HepG2 (cell line): Measurements from ENCODE around the gene PLSCR5. TPM values are rescaled to one million over a fixed set of nuclear protein-coding genes. Genes with fewer than 3 reads are reported as not detected.

Experiments used
- AGO1 ChIP-seq: fragments of 200-400 bp; formaldehyde crosslinking; IDR thresholded peaks from 2 replicates; pipeline ENCODE4 v1.6.1; 2017; ENCODE audit warnings: mild to moderate bottlenecking, low read depth, low read length, moderate library complexity; ENCODE audit not compliant: poor library complexity, severe bottlenecking
- EHMT2 ChIP-seq: fragments of 200-600 bp; sonication (generic); IDR thresholded peaks from 2 replicates; pipeline ENCODE4 v1.7.0; 2017; ENCODE audit warnings: antibody characterized with exemption, low read depth, low read length, borderline replicate concordance
- KLF16 ChIP-seq, 2 experiments: sonication (generic) in 1 of 2; formaldehyde crosslinking in 1 of 2; IDR thresholded peaks; 2 replicates each; pipeline versions ENCODE4 v1.6.1 to v1.8.0; 2016 to 2023; ENCODE audit warnings: missing genetic modification reagents in 2 of 2, missing compliant biosample characterization in 1 of 2
- POLR2AphosphoS5 ChIP-seq: IDR thresholded peaks from 2 replicates; pipeline ENCODE4 v1.6.1; 2012; ENCODE audit warnings: low read depth, low read length
- RBAK ChIP-seq: sonication (generic); formaldehyde crosslinking; IDR thresholded peaks from 2 replicates; pipeline ENCODE4 v1.5.1; 2020; ENCODE audit warnings: mild to moderate bottlenecking, missing genetic modification reagents
- REPIN1 ChIP-seq: sonication (generic); formaldehyde crosslinking; IDR thresholded peaks from 2 replicates; pipeline ENCODE4 v1.8.0; 2022; ENCODE audit warnings: missing genetic modification reagents, low read depth, mild to moderate bottlenecking, borderline replicate concordance
- SOX13 ChIP-seq, 3 experiments: fragments of 450-650 bp in 1 of 3; sonication (generic) in 1 of 3; formaldehyde crosslinking in 1 of 3; IDR thresholded peaks in 2 of 3; conservative IDR thresholded peaks in 1 of 3; 2 replicates each; pipeline versions ENCODE4 v1.5.0 to v1.6.1; 2016 to 2020; ENCODE audit warnings: antibody characterized with exemption in 1 of 3, mild to moderate bottlenecking in 1 of 3, missing compliant biosample characterization in 1 of 3, missing genetic modification reagents in 1 of 3, moderate library complexity in 1 of 3
- SRF ChIP-seq: IDR thresholded peaks from 2 replicates; pipeline ENCODE4 v1.6.1; 2011; ENCODE audit warnings: mild to moderate bottlenecking, low read depth, low read length, moderate library complexity
- TP53 ChIP-seq: sonication (generic); formaldehyde crosslinking; conservative IDR thresholded peaks from 2 replicates; pipeline ENCODE4 v1.4.0; 2020; ENCODE audit warnings: missing genetic modification reagents
- ZEB1 ChIP-seq: IDR thresholded peaks from 2 replicates; pipeline ENCODE4 v1.6.1; 2012; ENCODE audit warnings: mild to moderate bottlenecking, low read depth, inconsistent platforms; ENCODE audit not compliant: insufficient replicate concordance
- ZFP82 ChIP-seq: sonication (generic); formaldehyde crosslinking; IDR thresholded peaks from 2 replicates; pipeline ENCODE4 v1.5.1; 2020; ENCODE audit warnings: mild to moderate bottlenecking, missing genetic modification reagents, borderline replicate concordance
- ZNF343 ChIP-seq: sonication (generic); formaldehyde crosslinking; IDR thresholded peaks from 2 replicates; pipeline ENCODE4 v1.4.0; 2020; ENCODE audit warnings: mild to moderate bottlenecking, missing genetic modification reagents
- ZNF572 ChIP-seq: sonication (generic); formaldehyde crosslinking; IDR thresholded peaks from 2 replicates; pipeline ENCODE4 v1.5.1; 2020; ENCODE audit warnings: mild to moderate bottlenecking, missing genetic modification reagents
- ZNF589 ChIP-seq: sonication (generic); formaldehyde crosslinking; conservative IDR thresholded peaks from 2 replicates; pipeline ENCODE4 v1.8.0; 2022; ENCODE audit warnings: mild to moderate bottlenecking, moderate library complexity, missing genetic modification reagents
- ZNF772 ChIP-seq: sonication (generic); formaldehyde crosslinking; IDR thresholded peaks from 2 replicates; pipeline ENCODE4 v1.5.0; 2020; ENCODE audit warnings: mild to moderate bottlenecking, missing genetic modification reagents
- polyA plus RNA-seq, 8 experiments: library from polyadenylated mRNA; depleted of rRNA in 3 of 8; stranded (reverse) in 7 of 8; unstranded in 1 of 8; fragments of >200 nt; fragmentation: Illumina TruSeq in 4 of 8; extraction: Trizol in 4 of 8; gene quantifications; 2 replicates each; pipeline versions ENCODE4 v1.2.1 to v1.2.3, GENCODE V29; 2011 to 2016; ENCODE audit warnings: low read depth in 4 of 8, missing spikeins in 1 of 8, mixed read lengths in 1 of 8; ENCODE audit not compliant: insufficient read depth in 1 of 8
- total RNA-seq, 5 experiments: library from RNA; depleted of rRNA; stranded (reverse); fragments of >200 nt; fragmentation: Illumina TruSeq; extraction: Trizol; gene quantifications; 2 replicates each; pipeline ENCODE4 v1.2.3, GENCODE V29; 2016; ENCODE audit warnings: low read depth in 1 of 5
- TF ChIP-seq, protein P1 (sequence below): IDR thresholded peaks from 2 replicates; pipeline ENCODE4 v1.4.0; 2020; ENCODE audit warnings: mild to moderate bottlenecking, missing genetic modification reagents
- TF ChIP-seq, protein P2 (sequence below): sonication (generic); formaldehyde crosslinking; IDR thresholded peaks from 2 replicates; pipeline ENCODE4 v1.4.0; 2020; ENCODE audit warnings: mild to moderate bottlenecking, missing genetic modification reagents
- TF ChIP-seq, protein P3 (sequence below): sonication (generic); IDR thresholded peaks from 2 replicates; pipeline ENCODE4 v1.6.1; 2016; ENCODE audit warnings: low read depth, borderline replicate concordance
- TF ChIP-seq, protein P4 (sequence below): sonication (generic); formaldehyde crosslinking; IDR thresholded peaks from 2 replicates; pipeline ENCODE4 v1.4.0; 2020; ENCODE audit warnings: mild to moderate bottlenecking, missing genetic modification reagents
- TF ChIP-seq, protein P5 (sequence below): sonication (generic); formaldehyde crosslinking; IDR thresholded peaks from 2 replicates; pipeline ENCODE4 v1.5.0; 2020; ENCODE audit warnings: mild to moderate bottlenecking, missing genetic modification reagents, borderline replicate concordance

The PLSCR5 gene
- total and polyA plus RNA-seq, 2 of the 13 experiments (the other 11 are each of a cell fraction or from before 2014, with no cell fraction given) = 0.50 TPM; not detected in 1

DNA sequence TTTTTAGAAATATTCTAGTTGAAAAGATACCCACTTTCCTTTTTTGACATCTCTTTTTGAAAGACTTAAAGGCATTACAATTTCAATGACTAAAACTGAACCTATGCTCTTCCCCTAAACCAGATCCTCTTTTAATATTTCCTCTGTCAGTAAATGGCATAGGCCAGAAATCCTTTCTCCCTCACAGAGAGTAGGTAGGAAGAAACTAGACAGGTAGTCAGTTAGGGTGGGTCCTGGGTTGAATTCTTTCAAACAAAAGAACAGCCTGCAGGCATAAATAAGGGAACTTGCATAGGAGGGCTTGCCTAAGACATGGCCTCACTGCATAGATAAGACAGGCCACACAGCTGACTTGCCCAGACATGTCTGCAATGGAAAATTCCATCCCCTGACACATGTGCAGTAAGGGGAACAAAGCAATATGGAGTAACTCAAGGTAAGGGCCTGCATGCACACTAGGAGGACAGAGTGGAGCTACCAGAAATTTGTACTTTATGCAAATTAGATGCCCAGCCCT, 23.1 kb downstream of the PLSCR5 start (continued):
- TF ChIP-seq, protein P1, sequence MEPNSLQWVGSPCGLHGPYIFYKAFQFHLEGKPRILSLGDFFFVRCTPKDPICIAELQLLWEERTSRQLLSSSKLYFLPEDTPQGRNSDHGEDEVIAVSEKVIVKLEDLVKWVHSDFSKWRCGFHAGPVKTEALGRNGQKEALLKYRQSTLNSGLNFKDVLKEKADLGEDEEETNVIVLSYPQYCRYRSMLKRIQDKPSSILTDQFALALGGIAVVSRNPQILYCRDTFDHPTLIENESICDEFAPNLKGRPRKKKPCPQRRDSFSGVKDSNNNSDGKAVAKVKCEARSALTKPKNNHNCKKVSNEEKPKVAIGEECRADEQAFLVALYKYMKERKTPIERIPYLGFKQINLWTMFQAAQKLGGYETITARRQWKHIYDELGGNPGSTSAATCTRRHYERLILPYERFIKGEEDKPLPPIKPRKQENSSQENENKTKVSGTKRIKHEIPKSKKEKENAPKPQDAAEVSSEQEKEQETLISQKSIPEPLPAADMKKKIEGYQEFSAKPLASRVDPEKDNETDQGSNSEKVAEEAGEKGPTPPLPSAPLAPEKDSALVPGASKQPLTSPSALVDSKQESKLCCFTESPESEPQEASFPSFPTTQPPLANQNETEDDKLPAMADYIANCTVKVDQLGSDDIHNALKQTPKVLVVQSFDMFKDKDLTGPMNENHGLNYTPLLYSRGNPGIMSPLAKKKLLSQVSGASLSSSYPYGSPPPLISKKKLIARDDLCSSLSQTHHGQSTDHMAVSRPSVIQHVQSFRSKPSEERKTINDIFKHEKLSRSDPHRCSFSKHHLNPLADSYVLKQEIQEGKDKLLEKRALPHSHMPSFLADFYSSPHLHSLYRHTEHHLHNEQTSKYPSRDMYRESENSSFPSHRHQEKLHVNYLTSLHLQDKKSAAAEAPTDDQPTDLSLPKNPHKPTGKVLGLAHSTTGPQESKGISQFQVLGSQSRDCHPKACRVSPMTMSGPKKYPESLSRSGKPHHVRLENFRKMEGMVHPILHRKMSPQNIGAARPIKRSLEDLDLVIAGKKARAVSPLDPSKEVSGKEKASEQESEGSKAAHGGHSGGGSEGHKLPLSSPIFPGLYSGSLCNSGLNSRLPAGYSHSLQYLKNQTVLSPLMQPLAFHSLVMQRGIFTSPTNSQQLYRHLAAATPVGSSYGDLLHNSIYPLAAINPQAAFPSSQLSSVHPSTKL (CRISPR knock-in tag) = 0 out of 2 replicates have a peak, but pooled peaks have one; percentile 10
- TF ChIP-seq AGO1 (no peak), ZNF772 (CRISPR knock-in tag) (no peak), ZNF589 (CRISPR knock-in tag) (no peak), SOX13 (IDR thresholded peaks at IDR 0.05) (no peak), SOX13 (CRISPR knock-in tag; conservative IDR thresholded peaks at IDR 0.05 in 1 of 2, IDR thresholded peaks at IDR 0.05 in 1 of 2) (peak in 1 of 2 experiments; percentile 62; a peak in 2 of 4 replicates), REPIN1 (no peak), SRF (no peak), EHMT2 (no peak), RBAK (CRISPR knock-in tag) (no peak), ZEB1 (no peak), TP53 (CRISPR knock-in tag) (peak; percentile 100), ZNF572 (no peak), ZFP82 (CRISPR knock-in tag) (no peak), KLF16 (CRISPR knock-in tag; IDR thresholded peaks at IDR 0.05) (no peak), ZNF343 (no peak), POLR2AphosphoS5 (no peak)
- TF ChIP-seq, protein P2, sequence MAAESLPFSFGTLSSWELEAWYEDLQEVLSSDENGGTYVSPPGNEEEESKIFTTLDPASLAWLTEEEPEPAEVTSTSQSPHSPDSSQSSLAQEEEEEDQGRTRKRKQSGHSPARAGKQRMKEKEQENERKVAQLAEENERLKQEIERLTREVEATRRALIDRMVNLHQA = no peak
- TF ChIP-seq, protein P3, sequence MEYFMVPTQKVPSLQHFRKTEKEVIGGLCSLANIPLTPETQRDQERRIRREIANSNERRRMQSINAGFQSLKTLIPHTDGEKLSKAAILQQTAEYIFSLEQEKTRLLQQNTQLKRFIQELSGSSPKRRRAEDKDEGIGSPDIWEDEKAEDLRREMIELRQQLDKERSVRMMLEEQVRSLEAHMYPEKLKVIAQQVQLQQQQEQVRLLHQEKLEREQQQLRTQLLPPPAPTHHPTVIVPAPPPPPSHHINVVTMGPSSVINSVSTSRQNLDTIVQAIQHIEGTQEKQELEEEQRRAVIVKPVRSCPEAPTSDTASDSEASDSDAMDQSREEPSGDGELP = peak; percentile 42
- TF ChIP-seq, protein P4, sequence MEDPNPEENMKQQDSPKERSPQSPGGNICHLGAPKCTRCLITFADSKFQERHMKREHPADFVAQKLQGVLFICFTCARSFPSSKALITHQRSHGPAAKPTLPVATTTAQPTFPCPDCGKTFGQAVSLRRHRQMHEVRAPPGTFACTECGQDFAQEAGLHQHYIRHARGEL (CRISPR knock-in tag) = no peak
- TF ChIP-seq, protein P5, sequence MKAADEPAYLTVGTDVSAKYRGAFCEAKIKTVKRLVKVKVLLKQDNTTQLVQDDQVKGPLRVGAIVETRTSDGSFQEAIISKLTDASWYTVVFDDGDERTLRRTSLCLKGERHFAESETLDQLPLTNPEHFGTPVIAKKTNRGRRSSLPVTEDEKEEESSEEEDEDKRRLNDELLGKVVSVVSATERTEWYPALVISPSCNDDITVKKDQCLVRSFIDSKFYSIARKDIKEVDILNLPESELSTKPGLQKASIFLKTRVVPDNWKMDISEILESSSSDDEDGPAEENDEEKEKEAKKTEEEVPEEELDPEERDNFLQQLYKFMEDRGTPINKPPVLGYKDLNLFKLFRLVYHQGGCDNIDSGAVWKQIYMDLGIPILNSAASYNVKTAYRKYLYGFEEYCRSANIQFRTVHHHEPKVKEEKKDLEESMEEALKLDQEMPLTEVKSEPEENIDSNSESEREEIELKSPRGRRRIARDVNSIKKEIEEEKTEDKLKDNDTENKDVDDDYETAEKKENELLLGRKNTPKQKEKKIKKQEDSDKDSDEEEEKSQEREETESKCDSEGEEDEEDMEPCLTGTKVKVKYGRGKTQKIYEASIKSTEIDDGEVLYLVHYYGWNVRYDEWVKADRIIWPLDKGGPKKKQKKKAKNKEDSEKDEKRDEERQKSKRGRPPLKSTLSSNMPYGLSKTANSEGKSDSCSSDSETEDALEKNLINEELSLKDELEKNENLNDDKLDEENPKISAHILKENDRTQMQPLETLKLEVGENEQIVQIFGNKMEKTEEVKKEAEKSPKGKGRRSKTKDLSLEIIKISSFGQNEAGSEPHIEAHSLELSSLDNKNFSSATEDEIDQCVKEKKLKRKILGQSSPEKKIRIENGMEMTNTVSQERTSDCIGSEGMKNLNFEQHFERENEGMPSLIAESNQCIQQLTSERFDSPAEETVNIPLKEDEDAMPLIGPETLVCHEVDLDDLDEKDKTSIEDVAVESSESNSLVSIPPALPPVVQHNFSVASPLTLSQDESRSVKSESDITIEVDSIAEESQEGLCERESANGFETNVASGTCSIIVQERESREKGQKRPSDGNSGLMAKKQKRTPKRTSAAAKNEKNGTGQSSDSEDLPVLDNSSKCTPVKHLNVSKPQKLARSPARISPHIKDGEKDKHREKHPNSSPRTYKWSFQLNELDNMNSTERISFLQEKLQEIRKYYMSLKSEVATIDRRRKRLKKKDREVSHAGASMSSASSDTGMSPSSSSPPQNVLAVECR = no peak
